ENCODE data around the gene RBP5. TPM values are rescaled to one million over a fixed set of nuclear protein-coding genes. Genes with fewer than 3 reads are reported as not detected.

The RBP5 gene
- total RNA-seq, 4 donors from 2014 or later: 2.8 to 4.5 TPM; not detected in 2

GRCh38 chr12:7114851-7115250 is 13.8 kb downstream of the RBP5 start:
- no peak for TF ChIP-seq POLR2A (IDR thresholded peaks at IDR 0.05)
- TF ChIP-seq CTCF (IDR thresholded peaks at IDR 0.05): no peak
- Histone ChIP-seq H3K27ac (no peak overlapping the region), H3K27me3 (no peaks in the 10 kb centered on the region), H3K4me3 (replicated peaks in 1 of 3) (no peak overlapping the region), H3K36me3 (no peaks in the 10 kb centered on the region), H3K9me3 (no peaks in the 10 kb centered on the region), H3K4me1 (no peaks in the 10 kb centered on the region)
- intact Hi-C loops (cut with DNase I): loop anchor here (5.0 kb wide), 1 partner anchor 168 kb away; no protein-coding TSS in a partner anchor
- 87 to 91% methylated on average over 6 of the region's 6 CpGs for WGBS, 2 donors
- DNase-seq: no peak

- no peak for DNase-seq
- no peaks in the 10 kb centered on the region for H3K9me3 ChIP-seq
- no peak overlapping the region for H3K4me3 ChIP-seq (replicated peaks in 1 of 3)
- H3K27me3 ChIP-seq: no peaks in the 10 kb centered on the region
- intact Hi-C loops (cut with DNase I): loop anchor here (5.0 kb wide), 1 partner anchor 167 kb away; no protein-coding TSS in a partner anchor
- H3K36me3 ChIP-seq: no peaks in the 10 kb centered on the region
- WGBS, 2 donors: 88 to 92% methylated on average over 11 of the region's 11 CpGs
- no peak overlapping the region for H3K27ac ChIP-seq
- H3K4me1 ChIP-seq: peaks cover 0 to 6% of the 10 kb centered on the region in 2 donors
- no peak for TF ChIP-seq POLR2A (IDR thresholded peaks at IDR 0.05)
- no peak for TF ChIP-seq CTCF (IDR thresholded peaks at IDR 0.05)
These were observed 14.7 kb downstream of the RBP5 start for GRCh38 chr12:7114008-7114407.

GRCh38 chr12:7113389-7113871 is 15.3 kb downstream of the RBP5 start:
- H3K4me3 ChIP-seq (replicated peaks in 1 of 3): no peak overlapping the region
- 33 to 35% methylated on average over 3 to 5 of the region's 5 CpGs for WGBS, 2 donors

GRCh38 chr12:7112041-7112440 is 16.6 kb downstream of the RBP5 start:
- Histone ChIP-seq H3K4me1 (peaks cover 5 to 12% of the 10 kb centered on the region in 2 donors), H3K27ac (peak overlapping the region in 1 of 3 donors; percentile 5), H3K36me3 (no peaks in the 10 kb centered on the region), H3K4me3 (replicated peaks in 1 of 3) (no peak overlapping the region), H3K9me3 (no peaks in the 10 kb centered on the region), H3K27me3 (no peaks in the 10 kb centered on the region)
- TF ChIP-seq POLR2A (IDR thresholded peaks at IDR 0.05): no peak
- TF ChIP-seq CTCF (IDR thresholded peaks at IDR 0.05): no peak
- no peak for DNase-seq
- intact Hi-C loops (cut with DNase I): loop anchor here (5.0 kb wide), 1 partner anchor 165 kb away; no protein-coding TSS in a partner anchor
- WGBS, 2 donors: 80 to 81% methylated on average over 4 of the region's 4 CpGs

More at GRCh38 chr12:7113389-7113871, 15.3 kb downstream of the RBP5 start:
- no peaks in the 10 kb centered on the region for H3K9me3 ChIP-seq
- DNase-seq: peak in 1 of 2 donors; percentile 35
- no peaks in the 10 kb centered on the region for H3K27me3 ChIP-seq
- H3K4me1 ChIP-seq: peaks cover 0 to 6% of the 10 kb centered on the region in 2 donors
- no peak for TF ChIP-seq POLR2A (IDR thresholded peaks at IDR 0.05)
- peak; percentile 65 to 79 (median 73) for TF ChIP-seq CTCF (IDR thresholded peaks at IDR 0.05)
- H3K27ac ChIP-seq: no peak overlapping the region
- intact Hi-C loops (cut with DNase I): loop anchor here (5.0 kb wide), 1 partner anchor 166 kb away; no protein-coding TSS in a partner anchor
- no peaks in the 10 kb centered on the region for H3K36me3 ChIP-seq

GRCh38 chr12:7110661-7111060 is 18.0 kb downstream of the RBP5 start:
- H3K27ac ChIP-seq: no peak overlapping the region
- 94 to 95% methylated on average over 5 of the region's 5 CpGs for WGBS, 2 donors
- H3K36me3 ChIP-seq: no peaks in the 10 kb centered on the region
- TF ChIP-seq POLR2A (IDR thresholded peaks at IDR 0.05) (no peak), CTCF (IDR thresholded peaks at IDR 0.05) (no peak)
- no peak for DNase-seq
- peaks cover 5 to 14% of the 10 kb centered on the region in 2 donors for H3K4me1 ChIP-seq
- H3K4me3 ChIP-seq (replicated peaks in 1 of 3): no peak overlapping the region
- H3K9me3 ChIP-seq: no peaks in the 10 kb centered on the region
- no peaks in the 10 kb centered on the region for H3K27me3 ChIP-seq
- intact Hi-C loops (cut with DNase I): loop anchor here (5.0 kb wide), 1 partner anchor 163 kb away; no protein-coding TSS in a partner anchor

All from thyroid gland (tissue), 4 donors.